OCI-LY7 (cell line): ENCODE measurements around the gene PEX14. TPM values are rescaled to one million over a fixed set of nuclear protein-coding genes. Genes with fewer than 3 reads are reported as not detected.

Source experiments
- BruUV-seq: library from RNA; stranded (reverse); fragments of 400-500 nt; replicated peaks from 2 replicates; lab custom pipeline; 2021; lab: Mats Ljungman, UMichigan
- CTCF ChIA-PET: fragments of 300-600 bp; sonication (Branson Sonifier 250); formaldehyde crosslinking; loops from one replicate; lab custom pipeline; 2022; ENCODE audit warnings: antibody characterized with exemption; ENCODE audit not compliant: unreplicated experiment; lab: Charles Lee
- POLR2A ChIA-PET: fragments of 300-600 bp; sonication (Branson Sonifier 250); formaldehyde crosslinking; loops from one replicate; lab custom pipeline; 2022; ENCODE audit warnings: antibody characterized with exemption; lab: Charles Lee
- DNase-seq: peaks from one replicate; pipeline ENCODE4 v3.0.0-alpha.2; 2015; ENCODE audit warnings: low spot score
- H2AFZ ChIP-seq: fragments of 200-600 bp; sonication (generic), shearing (Covaris generic); 2 replicates; pipeline ENCODE4 v1.6.1; 2014; ENCODE audit warnings: mild to moderate bottlenecking, antibody characterized with exemption, low read length, moderate library complexity
- H3K27ac ChIP-seq: fragments of 200-600 bp; sonication (generic); 2 replicates; pipeline ENCODE4 v1.5.1; 2014; ENCODE audit warnings: mixed run types, low read depth, mild to moderate bottlenecking, moderate library complexity, low read length, inconsistent platforms; ENCODE audit not compliant: poor library complexity, severe bottlenecking
- H3K36me3 ChIP-seq: fragments of 200-600 bp; sonication (generic); 2 replicates; pipeline ENCODE4 v1.6.1; 2014; ENCODE audit warnings: mild to moderate bottlenecking, antibody characterized with exemption, low read length, moderate library complexity, mixed read lengths; ENCODE audit not compliant: insufficient read depth
- H3K4me1 ChIP-seq: fragments of 200-600 bp; sonication (generic); 2 replicates; pipeline ENCODE4 v1.5.1; 2014; ENCODE audit warnings: mild to moderate bottlenecking, low read length; ENCODE audit not compliant: insufficient read depth, poor library complexity, severe bottlenecking
- H3K4me2 ChIP-seq: fragments of 200-600 bp; sonication (generic); 2 replicates; pipeline ENCODE4 v1.6.1; 2014; ENCODE audit warnings: mild to moderate bottlenecking, low read length
- H3K4me3 ChIP-seq: fragments of 200-600 bp; sonication (generic); 2 replicates; pipeline ENCODE4 v1.5.1; 2014; ENCODE audit warnings: mild to moderate bottlenecking, low read depth, low read length; ENCODE audit not compliant: poor library complexity, severe bottlenecking
- H3K79me2 ChIP-seq: fragments of 200-600 bp; sonication (generic); 2 replicates; pipeline ENCODE4 v1.6.1; 2016; ENCODE audit warnings: low read depth, mild to moderate bottlenecking, low read length, moderate library complexity, mixed read lengths; ENCODE audit not compliant: insufficient read depth
- H3K9me2 ChIP-seq: fragments of 200-600 bp; sonication (generic); 2 replicates; pipeline ENCODE4 v1.6.1; 2016; ENCODE audit warnings: mild to moderate bottlenecking, low read length, mixed read lengths; ENCODE audit not compliant: insufficient read depth
- H3K9me3 ChIP-seq: fragments of 200-600 bp; sonication (generic); 2 replicates; pipeline ENCODE4 v1.6.1; 2014; ENCODE audit warnings: mild to moderate bottlenecking, mixed run types, low read length, mixed read lengths
- H4K20me1 ChIP-seq: fragments of 200-600 bp; sonication (generic); 2 replicates; pipeline ENCODE4 v1.6.1; 2014; ENCODE audit warnings: mild to moderate bottlenecking, antibody characterized with exemption, low read length, moderate library complexity, mixed read lengths; ENCODE audit not compliant: insufficient read depth
- CTCF ChIP-seq: fragments of 200-600 bp; sonication (generic); conservative IDR thresholded peaks from 2 replicates; pipeline ENCODE4 v1.5.1; 2014; ENCODE audit warnings: mild to moderate bottlenecking, antibody characterized with exemption, low read length, moderate library complexity, mixed read lengths
- EZH2phosphoT487 ChIP-seq: fragments of 200-600 bp; sonication (generic); IDR thresholded peaks from 2 replicates; pipeline ENCODE4 v1.6.1; 2018; ENCODE audit warnings: low read depth, borderline replicate concordance, mild to moderate bottlenecking, mixed run types, antibody characterized with exemption, low read length, moderate library complexity, mixed read lengths
- intact Hi-C: fragments of 100-400 bp; cut with micrococcal nuclease; formaldehyde crosslinking; loops from one replicate; pipeline ENCODE4 v1.10.0; 2022; ENCODE audit not compliant: unreplicated experiment
- total RNA-seq, 2 experiments: library from RNA; depleted of rRNA in 1 of 2; stranded (reverse); fragments of >200 nt in 1 of 2; shearing (Covaris generic) in 1 of 2; gene quantifications; 2 replicates each; pipeline ENCODE4 v1.2.3, GENCODE V29; 2014 to 2022

Gene PEX14
- total RNA-seq, 2 experiments from 2014 or later, result 14.6 to 24.3 TPM

DNA sequence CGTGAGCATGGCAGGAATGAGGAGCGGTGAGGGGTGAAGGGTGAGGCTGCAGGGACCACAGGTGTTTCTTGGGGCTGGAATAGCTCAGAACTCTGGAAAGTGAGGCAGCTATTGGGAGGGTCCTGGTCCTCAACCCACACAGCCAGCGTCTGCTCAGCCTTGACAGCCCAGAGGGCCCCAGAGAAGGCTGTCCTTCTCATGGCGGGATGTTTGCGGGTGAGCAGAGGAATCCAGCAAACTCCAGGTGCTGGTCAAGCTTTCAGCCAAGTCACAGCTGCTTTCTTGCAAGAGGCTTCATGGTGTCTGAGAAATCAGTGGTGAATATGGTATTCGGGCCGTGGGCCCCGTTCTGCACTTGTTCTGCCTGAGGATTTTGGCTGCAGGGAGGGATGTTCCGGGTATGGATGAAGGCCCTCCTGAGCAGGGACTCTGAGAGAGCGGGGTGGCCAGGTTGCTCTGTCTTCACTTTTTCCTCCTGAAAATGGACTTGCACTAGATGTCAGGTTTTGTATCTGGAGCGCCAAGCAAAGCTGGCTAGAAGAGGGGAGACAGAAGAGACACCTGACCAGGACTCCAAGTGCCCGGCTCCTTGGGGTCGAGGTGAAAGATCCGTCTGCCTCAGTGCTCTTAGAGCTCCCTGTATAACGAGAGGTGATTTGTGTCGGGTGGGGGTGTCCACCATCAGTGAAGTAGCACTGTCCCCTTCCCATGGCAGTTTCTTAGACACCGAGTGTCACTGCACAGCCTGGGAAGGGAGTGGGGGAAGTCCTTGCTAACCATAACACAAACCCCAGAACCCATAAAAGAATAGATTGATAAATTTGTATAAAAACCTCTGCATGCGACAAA lies 139.9 kb downstream of the PEX14 start:
- Histone ChIP-seq H4K20me1 (no peaks in the 10 kb centered on the region), H3K27ac (no peak overlapping the region), H3K9me3 (no peaks in the 10 kb centered on the region), H2AFZ (no peak overlapping the region), H3K4me3 (no peak overlapping the region), H3K36me3 (no peaks in the 10 kb centered on the region), H3K9me2 (no peaks in the 10 kb centered on the region), H3K79me2 (no peaks in the 10 kb centered on the region), H3K4me2 (no peak overlapping the region), H3K4me1 (no peaks in the 10 kb centered on the region)
- intact Hi-C loops, result no loop called here
- TF ChIP-seq CTCF (no peak), EZH2phosphoT487 (no peak)
- CTCF ChIA-PET, result no interaction called here
- DNase-seq, result no peak
- POLR2A ChIA-PET, result interaction anchor here (0.6 to 1.1 kb wide), 2 partner anchors 9 to 91 kb away, joined by 3 to 5 read pairs; no protein-coding TSS in a partner anchor
- no TSS peak for BruUV-seq

DNA sequence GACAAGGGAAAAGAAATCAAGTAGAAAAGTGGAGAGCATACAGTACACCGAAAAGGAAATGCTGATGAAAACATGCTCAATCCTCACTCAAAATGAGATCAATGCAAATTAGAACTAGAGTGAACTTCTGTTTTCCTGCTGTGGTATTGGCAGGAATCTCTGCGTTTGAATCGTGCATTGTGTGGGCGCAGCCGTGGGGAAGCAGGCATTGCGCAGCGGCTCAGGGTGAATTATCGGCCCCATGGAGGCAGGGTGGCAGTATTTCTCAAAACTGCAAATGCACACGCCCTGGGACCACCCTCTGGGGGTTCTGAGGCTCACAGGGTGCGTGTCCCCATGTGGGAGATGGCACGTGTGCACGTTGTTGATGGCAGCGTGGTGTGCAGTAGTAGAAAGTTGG lies 140.6 kb downstream of the PEX14 start:
- Histone ChIP-seq H3K9me2 (no peaks in the 10 kb centered on the region), H3K4me1 (no peaks in the 10 kb centered on the region), H3K36me3 (no peaks in the 10 kb centered on the region), H3K27ac (no peak overlapping the region), H3K4me3 (no peak overlapping the region), H3K9me3 (no peaks in the 10 kb centered on the region), H3K79me2 (no peaks in the 10 kb centered on the region), H3K4me2 (no peak overlapping the region), H4K20me1 (no peaks in the 10 kb centered on the region), H2AFZ (no peak overlapping the region)
- no TSS peak for BruUV-seq
- DNase-seq, result no peak
- POLR2A ChIA-PET, result no interaction called here
- CTCF ChIA-PET, result no interaction called here
- TF ChIP-seq CTCF (no peak), EZH2phosphoT487 (no peak)
- intact Hi-C loops, result no loop called here

DNA sequence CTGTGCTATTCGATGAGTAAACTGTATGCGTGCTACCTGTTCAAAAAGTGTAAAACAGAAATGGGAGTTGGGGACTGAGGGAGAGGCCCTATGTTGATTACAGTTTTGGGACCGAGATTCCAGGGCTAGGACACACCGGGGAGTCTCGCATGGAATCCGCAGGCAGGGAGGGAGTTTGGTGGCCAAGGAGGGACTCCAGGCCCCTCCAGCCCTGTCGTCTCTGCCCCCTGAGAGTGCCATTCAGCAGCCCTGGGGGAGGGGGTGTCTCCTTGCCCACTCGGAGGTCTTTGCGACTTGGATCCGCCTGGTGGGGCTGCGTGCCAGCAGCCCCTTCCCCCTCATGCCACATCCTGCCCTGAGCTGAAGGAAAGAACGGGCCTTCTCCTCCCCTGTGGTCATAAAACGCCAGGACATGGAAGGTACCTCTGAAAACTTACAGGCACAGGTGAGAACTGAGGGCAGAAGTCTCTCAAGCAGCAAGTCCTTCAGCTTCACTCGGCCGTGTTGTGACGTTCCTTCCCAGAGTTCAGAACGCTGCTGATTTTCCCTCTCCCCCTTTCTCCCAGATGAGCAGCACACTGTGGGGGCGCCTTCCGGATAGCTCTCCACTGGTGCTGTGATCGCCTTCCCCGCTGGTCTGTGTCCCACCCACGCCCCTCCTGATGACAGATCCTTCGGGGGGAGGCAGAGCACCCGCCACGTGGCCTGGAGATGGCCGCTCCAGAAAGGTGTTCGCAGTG lies 141.4 kb downstream of the PEX14 start:
- Histone ChIP-seq H3K4me3 (no peak overlapping the region), H3K79me2 (no peaks in the 10 kb centered on the region), H3K36me3 (no peaks in the 10 kb centered on the region), H4K20me1 (no peaks in the 10 kb centered on the region), H2AFZ (no peak overlapping the region), H3K9me2 (no peaks in the 10 kb centered on the region), H3K27ac (no peak overlapping the region), H3K4me2 (no peak overlapping the region), H3K4me1 (no peaks in the 10 kb centered on the region), H3K9me3 (no peaks in the 10 kb centered on the region)
- no TSS peak for BruUV-seq
- intact Hi-C loops, result no loop called here
- CTCF ChIA-PET, result no interaction called here
- TF ChIP-seq EZH2phosphoT487 (no peak), CTCF (no peak)
- DNase-seq, result no peak
- POLR2A ChIA-PET, result interaction anchor here (0.6 kb wide), 1 partner anchor 293 kb away, joined by 6 read pairs; no protein-coding TSS in a partner anchor
